Measurements from ENCODE around the gene RNF7.

RNF7 gene

DNA sequence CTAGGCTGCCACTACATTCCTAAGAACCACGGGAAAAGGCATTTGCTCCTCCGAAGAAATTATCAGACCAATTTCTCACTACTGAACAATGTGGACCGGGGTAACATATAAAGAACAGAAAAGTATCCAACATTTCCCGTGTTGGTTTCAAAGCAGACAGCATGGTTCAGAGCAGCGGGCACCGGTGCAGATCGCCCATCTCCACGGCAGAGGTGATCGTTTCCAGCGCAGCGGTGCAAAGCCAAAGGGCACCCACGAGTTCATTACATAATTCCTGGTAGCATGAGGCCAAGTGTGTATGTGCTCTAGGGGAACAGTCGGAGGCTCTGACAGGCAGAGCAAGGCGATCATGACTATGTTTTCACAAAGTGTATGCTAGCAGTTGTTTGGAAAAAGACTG, 38.3 kb downstream of the RNF7 start:
- TF ChIP-seq TEAD4 (IDR thresholded peaks at IDR 0.05), result no peak
- TF ChIP-seq ZBTB7A (IDR thresholded peaks at IDR 0.05; ENCODE audit: low read depth), result no peak
- no peak for TF ChIP-seq FOXM1 (IDR thresholded peaks at IDR 0.05; ENCODE audit: borderline replicate concordance, low read depth)
- TF ChIP-seq CEBPB (IDR thresholded peaks at IDR 0.05), result no peak
- TF ChIP-seq, protein P1, sequence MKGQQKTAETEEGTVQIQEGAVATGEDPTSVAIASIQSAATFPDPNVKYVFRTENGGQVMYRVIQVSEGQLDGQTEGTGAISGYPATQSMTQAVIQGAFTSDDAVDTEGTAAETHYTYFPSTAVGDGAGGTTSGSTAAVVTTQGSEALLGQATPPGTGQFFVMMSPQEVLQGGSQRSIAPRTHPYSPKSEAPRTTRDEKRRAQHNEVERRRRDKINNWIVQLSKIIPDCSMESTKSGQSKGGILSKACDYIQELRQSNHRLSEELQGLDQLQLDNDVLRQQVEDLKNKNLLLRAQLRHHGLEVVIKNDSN (IDR thresholded peaks at IDR 0.05), result no peak
- TF ChIP-seq, protein P2, sequence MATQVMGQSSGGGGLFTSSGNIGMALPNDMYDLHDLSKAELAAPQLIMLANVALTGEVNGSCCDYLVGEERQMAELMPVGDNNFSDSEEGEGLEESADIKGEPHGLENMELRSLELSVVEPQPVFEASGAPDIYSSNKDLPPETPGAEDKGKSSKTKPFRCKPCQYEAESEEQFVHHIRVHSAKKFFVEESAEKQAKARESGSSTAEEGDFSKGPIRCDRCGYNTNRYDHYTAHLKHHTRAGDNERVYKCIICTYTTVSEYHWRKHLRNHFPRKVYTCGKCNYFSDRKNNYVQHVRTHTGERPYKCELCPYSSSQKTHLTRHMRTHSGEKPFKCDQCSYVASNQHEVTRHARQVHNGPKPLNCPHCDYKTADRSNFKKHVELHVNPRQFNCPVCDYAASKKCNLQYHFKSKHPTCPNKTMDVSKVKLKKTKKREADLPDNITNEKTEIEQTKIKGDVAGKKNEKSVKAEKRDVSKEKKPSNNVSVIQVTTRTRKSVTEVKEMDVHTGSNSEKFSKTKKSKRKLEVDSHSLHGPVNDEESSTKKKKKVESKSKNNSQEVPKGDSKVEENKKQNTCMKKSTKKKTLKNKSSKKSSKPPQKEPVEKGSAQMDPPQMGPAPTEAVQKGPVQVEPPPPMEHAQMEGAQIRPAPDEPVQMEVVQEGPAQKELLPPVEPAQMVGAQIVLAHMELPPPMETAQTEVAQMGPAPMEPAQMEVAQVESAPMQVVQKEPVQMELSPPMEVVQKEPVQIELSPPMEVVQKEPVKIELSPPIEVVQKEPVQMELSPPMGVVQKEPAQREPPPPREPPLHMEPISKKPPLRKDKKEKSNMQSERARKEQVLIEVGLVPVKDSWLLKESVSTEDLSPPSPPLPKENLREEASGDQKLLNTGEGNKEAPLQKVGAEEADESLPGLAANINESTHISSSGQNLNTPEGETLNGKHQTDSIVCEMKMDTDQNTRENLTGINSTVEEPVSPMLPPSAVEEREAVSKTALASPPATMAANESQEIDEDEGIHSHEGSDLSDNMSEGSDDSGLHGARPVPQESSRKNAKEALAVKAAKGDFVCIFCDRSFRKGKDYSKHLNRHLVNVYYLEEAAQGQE (IDR thresholded peaks at IDR 0.05; ENCODE audit: low read depth), result no peak
- no peak for TF ChIP-seq EP300 (IDR thresholded peaks at IDR 0.05; ENCODE audit: borderline replicate concordance)
- TF ChIP-seq TAF1 (IDR thresholded peaks at IDR 0.05; ENCODE audit: low read depth), result no peak
- TF ChIP-seq CREB1 (IDR thresholded peaks at IDR 0.05; ENCODE audit: low read depth), result no peak
- no peak for TF ChIP-seq YY1 (IDR thresholded peaks at IDR 0.05; ENCODE audit: low read depth)
- no peak for TF ChIP-seq RAD21 (IDR thresholded peaks at IDR 0.05; ENCODE audit: low read depth)
- no peak for TF ChIP-seq TCF12 (IDR thresholded peaks at IDR 0.05; ENCODE audit: low read depth)
- TF ChIP-seq NFIC (IDR thresholded peaks at IDR 0.05), result no peak
- TF ChIP-seq EGR1 (IDR thresholded peaks at IDR 0.05), result no peak
- TF ChIP-seq, protein P3, sequence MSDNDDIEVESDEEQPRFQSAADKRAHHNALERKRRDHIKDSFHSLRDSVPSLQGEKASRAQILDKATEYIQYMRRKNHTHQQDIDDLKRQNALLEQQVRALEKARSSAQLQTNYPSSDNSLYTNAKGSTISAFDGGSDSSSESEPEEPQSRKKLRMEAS (IDR thresholded peaks at IDR 0.05), result no peak

DNA sequence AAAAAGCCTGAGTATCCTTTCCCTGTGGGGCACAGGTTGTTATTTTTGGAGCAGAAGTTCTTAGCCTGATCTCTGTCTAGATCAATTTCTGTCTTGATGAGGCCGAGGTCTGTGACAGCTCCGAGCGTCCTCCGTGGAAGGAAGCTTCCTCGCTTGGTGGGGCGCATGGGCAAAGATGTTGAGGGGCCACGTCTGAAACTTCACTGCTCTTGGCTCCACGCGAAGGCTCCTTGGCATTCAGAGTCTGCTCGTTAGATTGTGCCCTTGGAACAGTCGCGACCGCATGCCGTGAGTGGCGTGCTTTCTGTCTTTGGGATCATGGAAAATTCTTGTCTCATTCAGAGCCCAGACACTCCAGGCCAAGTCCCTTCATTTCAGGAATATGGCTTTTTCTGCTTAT, 38.8 kb downstream of the RNF7 start:
- TF ChIP-seq NFIC (IDR thresholded peaks at IDR 0.05), result no peak
- TF ChIP-seq ZBTB7A (IDR thresholded peaks at IDR 0.05; ENCODE audit: low read depth), result no peak
- TF ChIP-seq YY1 (IDR thresholded peaks at IDR 0.05; ENCODE audit: low read depth), result no peak
- no peak for TF ChIP-seq RAD21 (IDR thresholded peaks at IDR 0.05; ENCODE audit: low read depth)
- TF ChIP-seq CREB1 (IDR thresholded peaks at IDR 0.05; ENCODE audit: low read depth), result no peak
- TF ChIP-seq TEAD4 (IDR thresholded peaks at IDR 0.05), result no peak
- TF ChIP-seq TAF1 (IDR thresholded peaks at IDR 0.05; ENCODE audit: low read depth), result no peak
- no peak for TF ChIP-seq CEBPB (IDR thresholded peaks at IDR 0.05)
- TF ChIP-seq, protein P1 (IDR thresholded peaks at IDR 0.05), result no peak
- TF ChIP-seq FOXM1 (IDR thresholded peaks at IDR 0.05; ENCODE audit: borderline replicate concordance, low read depth), result no peak
- TF ChIP-seq, protein P3 (IDR thresholded peaks at IDR 0.05), result no peak
- TF ChIP-seq EP300 (IDR thresholded peaks at IDR 0.05; ENCODE audit: borderline replicate concordance), result no peak
- TF ChIP-seq, protein P2 (IDR thresholded peaks at IDR 0.05; ENCODE audit: low read depth), result no peak
- no peak for TF ChIP-seq TCF12 (IDR thresholded peaks at IDR 0.05; ENCODE audit: low read depth)
- TF ChIP-seq EGR1 (IDR thresholded peaks at IDR 0.05), result no peak

DNA sequence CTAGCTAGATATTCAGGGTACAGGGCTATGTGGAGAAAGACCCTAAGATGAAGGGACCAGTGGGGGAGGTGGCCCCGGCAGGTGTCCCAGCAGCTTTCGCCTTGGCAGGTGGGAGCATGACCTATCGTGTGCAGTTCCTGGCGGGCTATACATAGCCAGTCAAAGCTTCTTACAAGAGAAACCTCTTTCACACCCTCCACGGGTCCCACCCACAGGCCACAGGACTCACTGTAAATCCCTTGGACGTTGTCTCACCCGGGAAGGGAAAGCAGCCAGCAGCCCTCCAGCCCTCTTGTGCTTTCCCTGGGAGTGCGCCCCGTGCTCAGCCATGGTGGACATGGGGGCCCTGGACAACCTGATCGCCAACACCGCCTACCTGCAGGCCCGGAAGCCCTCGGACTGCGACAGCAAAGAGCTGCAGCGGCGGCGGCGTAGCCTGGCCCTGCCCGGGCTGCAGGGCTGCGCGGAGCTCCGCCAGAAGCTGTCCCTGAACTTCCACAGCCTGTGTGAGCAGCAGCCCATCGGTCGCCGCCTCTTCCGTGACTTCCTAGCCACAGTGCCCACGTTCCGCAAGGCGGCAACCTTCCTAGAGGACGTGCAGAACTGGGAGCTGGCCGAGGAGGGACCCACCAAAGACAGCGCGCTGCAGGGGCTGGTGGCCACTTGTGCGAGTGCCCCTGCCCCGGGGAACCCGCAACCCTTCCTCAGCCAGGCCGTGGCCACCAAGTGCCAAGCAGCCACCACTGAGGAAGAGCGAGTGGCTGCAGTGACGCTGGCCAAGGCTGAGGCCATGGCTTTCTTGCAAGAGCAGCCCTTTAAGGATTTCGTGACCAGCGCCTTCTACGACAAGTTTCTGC, 40.1 kb downstream of the RNF7 start:
- TF ChIP-seq EGR1 (IDR thresholded peaks at IDR 0.05) (no peak), TAF1 (IDR thresholded peaks at IDR 0.05; ENCODE audit: low read depth) (no peak), YY1 (IDR thresholded peaks at IDR 0.05; ENCODE audit: low read depth) (no peak), ZBTB7A (IDR thresholded peaks at IDR 0.05; ENCODE audit: low read depth) (no peak), FOXM1 (IDR thresholded peaks at IDR 0.05; ENCODE audit: borderline replicate concordance, low read depth) (no peak), CEBPB (IDR thresholded peaks at IDR 0.05) (no peak), NFIC (IDR thresholded peaks at IDR 0.05) (no peak), RAD21 (IDR thresholded peaks at IDR 0.05; ENCODE audit: low read depth) (no peak), EP300 (IDR thresholded peaks at IDR 0.05; ENCODE audit: borderline replicate concordance) (no peak), CREB1 (IDR thresholded peaks at IDR 0.05; ENCODE audit: low read depth) (no peak), TEAD4 (IDR thresholded peaks at IDR 0.05) (no peak), TCF12 (IDR thresholded peaks at IDR 0.05; ENCODE audit: low read depth) (no peak)
- TF ChIP-seq, protein P1 (IDR thresholded peaks at IDR 0.05), result no peak
- TF ChIP-seq, protein P2 (IDR thresholded peaks at IDR 0.05; ENCODE audit: low read depth), result no peak
- TF ChIP-seq, protein P3 (IDR thresholded peaks at IDR 0.05), result no peak
